Left kidney (tissue), 8 donors: Measurements from ENCODE around the gene NBPF3. TPM values are rescaled to one million over a fixed set of nuclear protein-coding genes. Genes with fewer than 3 reads are reported as not detected.
"Not testable (repeated sequence)": the region's sequence is repeated elsewhere in the genome, so short reads cannot be mapped to it uniquely, and the experiment has no call there.

Experiments
- DNase-seq: peaks from one replicate; pipeline ENCODE4 v3.0.0-alpha.2; 2013
- long read RNA-seq, 8 donors: transcript quantifications; one replicate each; lab custom pipeline, GENCODE V29; 2026
- polyA plus RNA-seq: library from polyadenylated mRNA; unstranded; fragments of 120-200 nt; gene quantifications from one replicate; pipeline ENCODE4 v1.2.1, GENCODE V29; 2013; ENCODE audit not compliant: insufficient read length

Gene NBPF3
- 16.8 TPM for polyA plus RNA-seq
- long read RNA-seq, donor 1, partial matches to known transcripts = 0 of 26 reads
- long read RNA-seq, donor 1, other reads (novel, unspliced or antisense) = 26 of 26 reads
- long read RNA-seq, donor 2 = 0 reads
- long read RNA-seq, donor 3 = 0 reads
- long read RNA-seq, donor 4 = 0 reads
- long read RNA-seq, donor 5 = 0 reads
- long read RNA-seq, donor 6, partial matches to known transcripts = 0 of 5 reads
- long read RNA-seq, donor 6, other reads (novel, unspliced or antisense) = 5 of 5 reads
- long read RNA-seq, donor 7, full-length matches to known transcripts = 1 of 1 reads
- long read RNA-seq, donor 7, partial matches to known transcripts = 0 of 1 reads
- long read RNA-seq, donor 7, other reads (novel, unspliced or antisense) = 0 of 1 reads
- long read RNA-seq, donor 8 = 0 reads

GRCh38 chr1:21439721-21440629 lies at the start of gene NBPF3:
NBPF3 (plus strand) TSS chr1:21440137; CDS start chr1:21445087, 4,950 bp downstream.
- DNase-seq = peak; percentile 87

GRCh38 chr1:21391497-21391896 lies 48.4 kb upstream of the NBPF3 start:
- no peak for DNase-seq

- no peak for DNase-seq
Measured at GRCh38 chr1:21392587-21393263, 47.2 kb upstream of the NBPF3 start.

- DNase-seq = no peak
Measured at GRCh38 chr1:21396516-21396915, 43.4 kb upstream of the NBPF3 start.

- DNase-seq = no peak
Measured at GRCh38 chr1:21397813-21398188, 42.1 kb upstream of the NBPF3 start.

GRCh38 chr1:21401726-21402346 lies 38.1 kb upstream of the NBPF3 start:
- DNase-seq = not testable (repeated sequence)

GRCh38 chr1:21406659-21407058 lies 33.3 kb upstream of the NBPF3 start:
- DNase-seq = no peak

GRCh38 chr1:21409897-21410296 lies 30.0 kb upstream of the NBPF3 start:
- not testable (repeated sequence) for DNase-seq

- no peak for DNase-seq
Measured at GRCh38 chr1:21414015-21414414, 25.9 kb upstream of the NBPF3 start.

- DNase-seq = not testable (repeated sequence)
Measured at GRCh38 chr1:21420378-21420777, 19.6 kb upstream of the NBPF3 start.

- not testable (repeated sequence) for DNase-seq
Measured at GRCh38 chr1:21421307-21421706, 18.6 kb upstream of the NBPF3 start.

GRCh38 chr1:21427798-21428480 lies 12.0 kb upstream of the NBPF3 start:
- not testable (repeated sequence) for DNase-seq

GRCh38 chr1:21428481-21429073 lies 11.4 kb upstream of the NBPF3 start:
- DNase-seq = not testable (repeated sequence)

GRCh38 chr1:21429210-21429609 lies 10.7 kb upstream of the NBPF3 start:
- not testable (repeated sequence) for DNase-seq

- not testable (repeated sequence) for DNase-seq
Measured at GRCh38 chr1:21430875-21431274, 9.1 kb upstream of the NBPF3 start.

GRCh38 chr1:21434394-21434793 lies 5.5 kb upstream of the NBPF3 start:
- DNase-seq = no peak

GRCh38 chr1:21435646-21436487 lies 4.1 kb upstream of the NBPF3 start:
- no peak for DNase-seq

- DNase-seq = no peak
Measured at GRCh38 chr1:21436488-21437340, 3.2 kb upstream of the NBPF3 start.

GRCh38 chr1:21437341-21437640 lies 2.6 kb upstream of the NBPF3 start:
- DNase-seq = no peak
